Fibroblast of skin of right quadriceps (primary cell): ENCODE data around the gene STK32B.
"Not testable (repeated sequence)": the region's sequence is repeated elsewhere in the genome, so short reads cannot be mapped to it uniquely, and the experiment has no call there.

Experiments
- DNase-seq: peaks from one replicate; pipeline ENCODE4 v3.0.0-alpha.2; 2013

STK32B gene

DNA sequence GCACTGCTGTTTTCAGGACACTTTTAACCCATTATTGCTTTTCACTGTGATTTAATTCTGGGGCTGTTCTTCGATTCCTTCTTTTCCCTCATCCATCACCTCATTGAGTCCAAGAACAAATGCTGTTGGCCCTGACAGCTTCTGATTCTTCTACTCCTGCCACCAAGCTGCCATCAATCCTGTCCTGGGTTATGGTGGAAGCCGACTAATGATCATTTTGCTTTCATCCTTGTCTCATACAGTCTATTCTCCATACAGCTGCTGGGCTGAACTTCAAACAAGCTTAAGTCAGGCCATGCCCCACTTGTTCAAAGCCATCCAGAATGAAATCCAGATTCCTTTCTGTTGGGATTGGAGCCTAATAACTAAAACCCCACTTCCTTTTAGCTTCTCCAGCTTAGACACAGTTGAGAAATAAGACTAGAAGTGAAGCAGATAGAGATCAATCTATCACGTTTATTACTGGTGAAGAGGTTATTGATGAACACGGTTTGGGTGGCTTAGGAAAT lies 161.9 kb downstream of the STK32B start:
- DNase-seq = no peak

DNA sequence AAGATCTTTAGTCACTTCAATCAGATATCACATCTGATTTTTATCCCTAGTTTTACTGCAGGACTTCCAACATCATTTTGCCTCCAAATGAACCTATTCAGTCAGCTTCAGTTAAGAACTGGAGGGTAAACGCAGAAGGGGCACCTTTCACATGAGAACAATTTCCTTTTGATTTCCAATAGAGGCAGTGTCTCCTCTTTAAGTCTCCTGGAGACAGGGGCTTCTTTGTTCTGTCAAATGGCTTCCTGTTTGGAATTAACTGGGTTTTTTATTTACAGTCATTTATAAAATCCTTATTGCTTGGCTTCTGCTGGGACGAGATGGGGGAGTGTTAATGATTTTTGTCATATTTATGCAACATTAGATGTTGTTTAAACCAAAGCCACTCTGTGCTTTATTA lies 164.0 kb downstream of the STK32B start:
- no peak for DNase-seq

GRCh38 chr4:5217421-5217820 lies 166.1 kb downstream of the STK32B start:
- DNase-seq = no peak

DNA sequence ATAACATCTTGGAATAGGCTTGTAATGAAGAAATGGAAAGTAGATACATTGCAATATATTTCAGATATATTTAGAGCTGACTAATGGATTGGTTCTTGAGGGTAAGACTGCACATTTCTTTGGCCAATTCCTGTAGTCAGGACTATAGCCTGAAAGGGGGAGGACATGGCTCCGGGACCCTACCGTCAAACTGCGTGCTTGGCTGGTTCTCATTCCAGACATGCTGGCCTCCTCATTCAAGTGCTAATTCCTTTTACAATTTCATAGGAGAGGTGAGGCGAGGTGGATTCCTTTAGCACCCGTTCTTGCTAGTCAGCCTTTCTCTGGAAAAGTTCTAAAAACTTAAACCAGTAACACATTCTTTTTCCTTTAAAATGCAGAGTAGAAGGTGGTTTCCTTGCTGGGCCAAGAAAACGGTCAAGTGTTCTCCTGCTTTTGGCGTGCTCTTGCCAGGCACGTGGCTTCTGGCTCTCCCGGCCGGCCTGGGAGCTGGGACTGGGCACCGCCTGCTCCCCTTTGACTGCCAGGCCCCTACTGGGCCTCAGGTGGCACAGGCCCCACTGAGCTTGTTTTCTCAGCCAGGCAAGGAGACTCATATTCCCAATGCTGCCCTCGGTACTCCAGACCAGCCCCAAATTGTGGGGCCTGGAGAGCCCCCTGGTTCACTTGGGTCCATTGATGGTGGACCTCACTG lies 167.2 kb downstream of the STK32B start:
- no peak for DNase-seq

GRCh38 chr4:5220028-5220427 lies 168.7 kb downstream of the STK32B start:
- peak; percentile 58 for DNase-seq

DNA sequence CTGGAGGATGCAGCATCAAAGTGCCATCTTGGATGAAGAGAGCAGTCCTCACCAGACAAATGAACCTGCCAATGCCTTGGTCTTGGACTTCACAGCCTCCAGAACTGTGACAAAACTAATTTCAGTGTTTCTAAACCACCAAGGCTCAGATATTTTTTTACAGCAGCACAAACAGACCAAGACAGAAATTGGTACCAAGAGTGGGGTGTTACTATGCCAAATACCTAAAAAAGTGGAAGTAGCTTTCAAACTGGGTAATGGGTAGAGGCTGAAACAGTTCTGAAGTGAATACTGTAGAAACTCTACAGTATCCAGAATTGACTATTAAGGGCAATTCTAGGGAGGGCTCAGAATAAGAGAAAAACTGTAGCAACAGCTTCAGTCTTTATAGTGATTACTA lies 170.8 kb downstream of the STK32B start:
- no peak for DNase-seq

DNA sequence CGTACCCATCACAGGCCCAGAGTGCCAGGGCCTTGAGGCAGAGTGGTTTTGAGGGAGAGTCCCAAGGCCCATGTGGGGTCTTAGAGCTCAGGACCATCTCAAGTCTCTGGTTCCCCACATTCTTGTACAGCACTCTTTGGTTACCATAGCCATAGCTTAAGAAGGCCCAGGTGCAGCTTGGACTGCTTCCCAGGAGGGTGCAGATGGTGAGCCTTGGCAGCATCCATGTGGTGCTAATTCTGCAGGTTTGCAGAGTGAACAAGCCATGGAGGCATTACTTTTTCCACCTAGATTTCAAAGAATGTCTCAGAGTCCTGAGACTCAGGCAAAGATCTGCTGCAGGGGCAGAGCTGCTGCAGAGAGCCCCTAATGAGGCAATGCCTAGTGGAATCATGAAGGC lies 171.7 kb downstream of the STK32B start:
- DNase-seq = no peak

DNA sequence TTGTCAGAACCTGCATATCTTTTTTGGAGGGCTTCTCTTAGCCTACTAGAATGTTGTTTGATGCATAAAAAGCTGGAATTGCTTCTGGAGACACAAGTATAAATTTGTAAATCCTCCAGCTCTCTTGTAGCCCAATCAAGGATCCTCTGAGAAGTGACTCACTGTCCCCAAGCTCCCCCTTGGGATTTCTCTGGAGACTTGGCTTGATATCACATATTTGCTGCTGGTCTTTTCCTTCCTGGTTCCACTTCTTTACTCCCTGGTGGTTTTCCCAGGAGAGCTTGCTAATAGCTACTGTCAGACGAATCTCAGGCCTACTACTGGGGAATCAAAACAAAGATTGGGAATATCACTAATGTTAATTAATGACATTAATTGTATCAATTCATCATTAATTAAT lies 173.1 kb downstream of the STK32B start:
- peak; percentile 45 for DNase-seq

DNA sequence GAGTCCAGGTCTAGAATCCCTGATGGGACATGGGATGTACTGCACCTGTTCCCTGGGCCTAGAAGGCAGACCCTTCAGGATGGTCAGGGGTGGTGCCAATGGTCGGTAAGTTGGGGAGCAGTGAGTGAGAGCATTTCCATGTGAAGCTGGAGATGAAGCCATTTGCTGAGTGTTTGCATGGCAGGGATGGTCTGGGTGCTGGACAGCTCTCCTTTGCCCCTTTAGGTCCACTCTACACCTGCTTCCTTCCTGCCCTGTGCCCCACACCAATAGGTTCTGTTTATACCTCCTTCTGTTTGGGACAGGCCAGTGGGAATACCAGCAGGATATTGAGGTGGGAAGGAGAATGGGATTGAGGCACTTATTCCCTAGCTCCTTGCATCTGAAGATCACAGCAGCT lies 181.3 kb downstream of the STK32B start:
- no peak for DNase-seq

DNA sequence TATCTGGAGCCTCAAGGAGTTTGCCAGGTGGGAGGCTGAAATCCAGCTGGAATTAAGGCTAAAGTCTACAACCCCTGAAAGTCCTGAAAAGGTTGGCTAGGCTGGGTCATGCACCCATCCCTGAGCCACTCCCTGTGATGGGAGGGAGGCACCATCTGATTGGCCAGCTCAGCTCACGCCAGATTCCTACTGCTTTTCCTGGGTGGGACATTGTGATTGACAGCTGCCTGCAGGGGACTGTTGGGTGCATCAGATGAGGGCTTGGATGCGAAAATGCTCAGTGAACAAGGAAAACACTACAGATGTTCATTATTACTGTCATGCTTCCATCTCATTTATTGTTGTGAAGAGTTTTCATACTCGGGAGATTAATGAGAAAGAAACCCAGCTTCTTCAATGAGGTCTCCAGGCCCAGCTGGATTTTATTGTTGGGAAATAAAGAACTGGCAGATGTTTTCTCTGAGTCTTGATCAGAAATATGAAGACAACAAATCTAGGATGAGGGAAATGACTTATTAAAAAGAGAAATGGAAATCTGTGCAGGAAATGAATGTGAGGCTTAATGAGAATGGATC lies 185.9 kb downstream of the STK32B start:
- DNase-seq = no peak

DNA sequence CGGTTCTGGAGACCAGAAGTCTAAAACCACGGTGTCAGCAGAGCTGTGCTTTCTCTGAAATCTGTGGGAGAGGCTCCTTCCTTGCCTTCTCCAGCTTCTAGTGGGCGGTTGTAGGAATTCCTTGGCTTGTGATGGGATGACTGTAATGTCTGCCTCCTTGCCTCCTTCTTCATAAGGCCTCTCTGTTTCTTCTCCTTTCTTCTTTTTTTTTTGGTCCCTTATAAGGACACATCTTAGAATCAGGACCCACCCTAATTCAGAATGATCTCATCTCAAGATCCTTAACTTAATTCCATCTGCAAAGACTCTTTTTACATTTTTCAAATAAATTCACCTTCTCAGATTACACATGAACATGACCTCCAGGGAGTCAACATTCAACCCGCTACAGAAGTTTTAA lies 186.9 kb downstream of the STK32B start:
- peak; percentile 80 for DNase-seq

DNA sequence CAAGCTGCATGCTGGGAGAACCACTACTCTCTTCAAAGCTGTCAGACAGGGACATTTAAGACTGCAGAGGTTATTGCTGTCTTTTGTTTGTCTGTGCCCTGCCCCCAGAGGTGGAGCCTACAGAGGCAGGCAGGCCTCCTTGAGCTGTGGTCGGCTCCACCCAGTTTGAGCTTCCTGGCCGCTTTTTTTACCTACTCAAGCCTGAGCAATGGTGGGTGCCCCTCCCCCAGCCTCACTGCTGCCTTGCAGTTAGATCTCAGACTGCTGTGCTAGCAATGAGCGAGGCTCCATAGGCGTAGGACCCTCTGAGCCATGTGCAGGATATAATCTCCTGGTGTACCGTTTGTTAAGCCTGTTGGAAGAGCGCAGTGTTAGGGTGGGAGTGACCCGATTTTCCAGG lies 195.8 kb downstream of the STK32B start:
- not testable (repeated sequence) for DNase-seq

GRCh38 chr4:5247735-5248134 lies 196.5 kb downstream of the STK32B start:
- DNase-seq = no peak

- no peak for DNase-seq
These were observed 198.4 kb downstream of the STK32B start for GRCh38 chr4:5249727-5250126.

- not testable (repeated sequence) for DNase-seq
These were observed 199.3 kb downstream of the STK32B start for GRCh38 chr4:5250536-5250935.

DNA sequence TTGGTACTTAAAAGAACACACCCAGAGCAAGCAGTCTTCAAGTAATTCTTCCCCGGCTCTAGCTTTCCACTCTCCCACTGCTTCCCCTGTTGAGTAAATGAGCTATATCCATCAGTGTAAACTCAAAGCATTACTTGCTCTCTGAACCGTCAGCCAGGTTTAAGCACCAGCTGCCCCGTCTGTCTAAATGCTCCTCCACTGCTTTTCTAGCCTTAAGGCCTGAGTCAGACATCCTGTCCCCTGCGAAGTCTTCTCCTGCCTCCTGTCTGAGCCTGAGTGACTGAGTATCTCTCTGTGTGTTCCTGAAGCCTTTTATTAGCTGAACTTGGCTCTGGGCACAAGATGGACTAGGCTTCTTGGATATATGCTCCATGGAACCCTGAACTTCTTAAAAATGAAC lies 205.1 kb downstream of the STK32B start:
- no peak for DNase-seq

- DNase-seq = no peak
These were observed 205.8 kb downstream of the STK32B start for GRCh38 chr4:5257086-5257485.

- no peak for DNase-seq
These were observed 208.2 kb downstream of the STK32B start for GRCh38 chr4:5259471-5259870.

GRCh38 chr4:5260121-5260520 lies 208.8 kb downstream of the STK32B start:
- no peak for DNase-seq

- DNase-seq = no peak
These were observed 210.6 kb downstream of the STK32B start for GRCh38 chr4:5261866-5262265.

DNA sequence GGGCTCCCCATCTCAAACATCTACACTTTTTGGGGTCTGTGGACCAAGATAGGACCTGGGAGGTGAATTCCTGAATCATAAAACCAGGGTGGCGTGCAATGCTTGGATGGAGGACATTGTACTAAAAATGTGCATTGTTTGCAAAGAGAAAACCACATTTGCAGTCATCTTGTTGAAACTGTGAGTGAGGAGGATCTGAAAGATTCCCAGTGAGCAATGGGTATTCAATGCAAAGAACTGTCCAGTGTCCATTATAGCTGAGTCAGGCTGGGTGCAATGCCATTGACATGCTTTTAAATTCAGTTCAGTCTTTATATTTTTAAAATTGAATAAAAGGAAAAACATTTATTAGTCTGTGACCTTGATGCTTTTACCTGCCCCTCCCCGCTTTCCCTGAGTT lies 215.7 kb downstream of the STK32B start:
- DNase-seq = peak; percentile 37

DNA sequence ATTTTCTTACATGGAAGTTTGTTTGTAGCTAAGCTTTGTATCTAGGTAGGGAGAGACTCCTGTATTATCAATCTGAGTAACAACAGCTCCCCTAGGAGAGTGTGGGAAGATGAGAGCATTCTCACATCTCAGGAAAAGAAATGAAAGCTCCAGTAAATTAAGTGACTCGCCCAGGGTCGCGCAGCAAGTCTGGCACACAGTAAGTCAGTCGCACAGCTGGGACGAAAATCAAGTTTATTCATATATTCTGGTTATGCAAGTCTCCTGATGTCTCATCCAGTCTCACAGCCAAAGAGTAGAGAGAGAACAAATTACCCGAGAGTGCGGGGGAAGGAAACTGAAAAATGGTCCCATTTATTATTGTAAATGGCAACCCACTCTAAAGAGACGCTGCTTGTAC lies 216.1 kb downstream of the STK32B start:
- peak; percentile 28 for DNase-seq

GRCh38 chr4:5276475-5277075 lies 225.3 kb downstream of the STK32B start:
- no peak for DNase-seq

- DNase-seq = no peak
These were observed 225.8 kb downstream of the STK32B start for GRCh38 chr4:5277079-5277478.
